Activated naive CD8-positive, alpha-beta T cell (primary cell): Measurements from ENCODE around the gene ZC3H12C.

Source experiments
- H3K27ac Mint-ChIP-seq: one replicate; pipeline ENCODE4 v1.8.0; 2021; ENCODE audit warnings: mixed read lengths
- H3K27me3 Mint-ChIP-seq: one replicate; pipeline ENCODE4 v1.8.0; 2021; ENCODE audit warnings: mixed read lengths
- H3K36me3 Mint-ChIP-seq: one replicate; pipeline ENCODE4 v1.8.0; 2021; ENCODE audit warnings: mixed read lengths
- H3K4me1 Mint-ChIP-seq: one replicate; pipeline ENCODE4 v1.8.0; 2021; ENCODE audit warnings: low read depth, mixed read lengths
- H3K4me3 Mint-ChIP-seq: one replicate; pipeline ENCODE4 v1.8.0; 2021; ENCODE audit warnings: mild to moderate bottlenecking, mixed read lengths
- H3K9me3 Mint-ChIP-seq: one replicate; pipeline ENCODE4 v1.8.0; 2021; ENCODE audit warnings: low read depth, mixed read lengths

Gene ZC3H12C

GRCh38 chr11:110168033-110168803, 75.0 kb downstream of the ZC3H12C start:
- Mint-ChIP-seq H3K9me3 (no peaks in the 10 kb centered on the region), H3K4me1 (no peaks in the 10 kb centered on the region), H3K4me3 (no peak overlapping the region), H3K27ac (no peak overlapping the region), H3K36me3 (no peaks in the 10 kb centered on the region), H3K27me3 (peaks cover 6% of the 10 kb centered on the region)

GRCh38 chr11:110169738-110170137, 76.5 kb downstream of the ZC3H12C start:
- Mint-ChIP-seq H3K9me3 (no peaks in the 10 kb centered on the region), H3K36me3 (no peaks in the 10 kb centered on the region), H3K4me3 (no peak overlapping the region), H3K27ac (no peak overlapping the region), H3K27me3 (peaks cover 7% of the 10 kb centered on the region), H3K4me1 (peaks cover 6% of the 10 kb centered on the region)

- Mint-ChIP-seq H3K27ac (no peak overlapping the region), H3K9me3 (no peaks in the 10 kb centered on the region), H3K4me1 (peaks cover 6% of the 10 kb centered on the region), H3K36me3 (no peaks in the 10 kb centered on the region), H3K27me3 (peaks cover 7% of the 10 kb centered on the region), H3K4me3 (no peak overlapping the region)
Measured at GRCh38 chr11:110172468-110173065, 79.4 kb downstream of the ZC3H12C start.

GRCh38 chr11:110173811-110174644, 80.8 kb downstream of the ZC3H12C start:
- no peak overlapping the region for H3K27ac Mint-ChIP-seq
- H3K4me1 Mint-ChIP-seq: peaks cover 6% of the 10 kb centered on the region
- no peaks in the 10 kb centered on the region for H3K9me3 Mint-ChIP-seq
- no peak overlapping the region for H3K4me3 Mint-ChIP-seq
- H3K36me3 Mint-ChIP-seq: no peaks in the 10 kb centered on the region
- peaks cover 7% of the 10 kb centered on the region for H3K27me3 Mint-ChIP-seq

- Mint-ChIP-seq H3K36me3 (no peaks in the 10 kb centered on the region), H3K4me3 (no peak overlapping the region), H3K4me1 (peaks cover 6% of the 10 kb centered on the region), H3K27me3 (peaks cover 7% of the 10 kb centered on the region), H3K27ac (no peak overlapping the region), H3K9me3 (no peaks in the 10 kb centered on the region)
Measured at GRCh38 chr11:110174645-110175310, 81.6 kb downstream of the ZC3H12C start.

- H3K4me1 Mint-ChIP-seq: peaks cover 6% of the 10 kb centered on the region
- H3K9me3 Mint-ChIP-seq: no peaks in the 10 kb centered on the region
- H3K27me3 Mint-ChIP-seq: peaks cover 6% of the 10 kb centered on the region
- no peak overlapping the region for H3K4me3 Mint-ChIP-seq
- H3K36me3 Mint-ChIP-seq: no peaks in the 10 kb centered on the region
- H3K27ac Mint-ChIP-seq: no peak overlapping the region
Measured at GRCh38 chr11:110176366-110177085, 83.3 kb downstream of the ZC3H12C start.

- H3K4me1 Mint-ChIP-seq: peaks cover 6% of the 10 kb centered on the region
- no peaks in the 10 kb centered on the region for H3K36me3 Mint-ChIP-seq
- H3K9me3 Mint-ChIP-seq: no peaks in the 10 kb centered on the region
- H3K27me3 Mint-ChIP-seq: peaks cover 6% of the 10 kb centered on the region
- no peak overlapping the region for H3K4me3 Mint-ChIP-seq
- H3K27ac Mint-ChIP-seq: no peak overlapping the region
Measured at GRCh38 chr11:110177086-110177456, 83.9 kb downstream of the ZC3H12C start.

- no peak overlapping the region for H3K4me3 Mint-ChIP-seq
- H3K36me3 Mint-ChIP-seq: no peaks in the 10 kb centered on the region
- no peaks in the 10 kb centered on the region for H3K27me3 Mint-ChIP-seq
- no peaks in the 10 kb centered on the region for H3K9me3 Mint-ChIP-seq
- no peak overlapping the region for H3K27ac Mint-ChIP-seq
- peaks cover 2% of the 10 kb centered on the region for H3K4me1 Mint-ChIP-seq
Measured at GRCh38 chr11:110179064-110179463, 85.9 kb downstream of the ZC3H12C start.

GRCh38 chr11:110182886-110183285, 89.7 kb downstream of the ZC3H12C start:
- H3K27ac Mint-ChIP-seq: no peak overlapping the region
- no peaks in the 10 kb centered on the region for H3K36me3 Mint-ChIP-seq
- no peak overlapping the region for H3K4me3 Mint-ChIP-seq
- no peaks in the 10 kb centered on the region for H3K9me3 Mint-ChIP-seq
- peaks cover 1% of the 10 kb centered on the region for H3K27me3 Mint-ChIP-seq
- H3K4me1 Mint-ChIP-seq: no peaks in the 10 kb centered on the region

- Mint-ChIP-seq H3K9me3 (no peaks in the 10 kb centered on the region), H3K4me3 (no peak overlapping the region), H3K27ac (no peak overlapping the region), H3K27me3 (peaks cover 1% of the 10 kb centered on the region), H3K4me1 (no peaks in the 10 kb centered on the region), H3K36me3 (no peaks in the 10 kb centered on the region)
Measured at GRCh38 chr11:110184456-110184855, 91.3 kb downstream of the ZC3H12C start.

- H3K4me3 Mint-ChIP-seq: no peak overlapping the region
- peaks cover 1% of the 10 kb centered on the region for H3K27me3 Mint-ChIP-seq
- no peaks in the 10 kb centered on the region for H3K36me3 Mint-ChIP-seq
Measured at GRCh38 chr11:110185121-110185591, 92.0 kb downstream of the ZC3H12C start.

GRCh38 chr11:110185599-110185998, 92.4 kb downstream of the ZC3H12C start:
- Mint-ChIP-seq H3K9me3 (no peaks in the 10 kb centered on the region), H3K4me3 (no peak overlapping the region), H3K4me1 (no peaks in the 10 kb centered on the region), H3K27me3 (peaks cover 1% of the 10 kb centered on the region), H3K27ac (no peak overlapping the region), H3K36me3 (no peaks in the 10 kb centered on the region)

More at GRCh38 chr11:110185121-110185591, 92.0 kb downstream of the ZC3H12C start:
- Mint-ChIP-seq H3K27ac (no peak overlapping the region), H3K9me3 (no peaks in the 10 kb centered on the region), H3K4me1 (no peaks in the 10 kb centered on the region)

- Mint-ChIP-seq H3K4me3 (no peak overlapping the region), H3K4me1 (no peaks in the 10 kb centered on the region), H3K36me3 (no peaks in the 10 kb centered on the region), H3K27me3 (peaks cover 1% of the 10 kb centered on the region), H3K27ac (no peak overlapping the region), H3K9me3 (no peaks in the 10 kb centered on the region)
Measured at GRCh38 chr11:110186456-110186855, 93.3 kb downstream of the ZC3H12C start.

GRCh38 chr11:110186867-110187266, 93.7 kb downstream of the ZC3H12C start:
- Mint-ChIP-seq H3K9me3 (no peaks in the 10 kb centered on the region), H3K4me3 (no peak overlapping the region), H3K27me3 (peaks cover 1% of the 10 kb centered on the region), H3K4me1 (no peaks in the 10 kb centered on the region), H3K36me3 (no peaks in the 10 kb centered on the region), H3K27ac (no peak overlapping the region)
